ENCODE results near the gene TULP4. TPM values are rescaled to one million over a fixed set of nuclear protein-coding genes. Genes with fewer than 3 reads are reported as not detected.

The TULP4 gene
- total RNA-seq, 1 donor from 2014 or later = 105 TPM

- H3K36me3 ChIP-seq (ENCODE audit: control insufficient read depth, insufficient read depth, low read length) = no peaks in the 10 kb centered on the region
- TF ChIP-seq, protein P1, sequence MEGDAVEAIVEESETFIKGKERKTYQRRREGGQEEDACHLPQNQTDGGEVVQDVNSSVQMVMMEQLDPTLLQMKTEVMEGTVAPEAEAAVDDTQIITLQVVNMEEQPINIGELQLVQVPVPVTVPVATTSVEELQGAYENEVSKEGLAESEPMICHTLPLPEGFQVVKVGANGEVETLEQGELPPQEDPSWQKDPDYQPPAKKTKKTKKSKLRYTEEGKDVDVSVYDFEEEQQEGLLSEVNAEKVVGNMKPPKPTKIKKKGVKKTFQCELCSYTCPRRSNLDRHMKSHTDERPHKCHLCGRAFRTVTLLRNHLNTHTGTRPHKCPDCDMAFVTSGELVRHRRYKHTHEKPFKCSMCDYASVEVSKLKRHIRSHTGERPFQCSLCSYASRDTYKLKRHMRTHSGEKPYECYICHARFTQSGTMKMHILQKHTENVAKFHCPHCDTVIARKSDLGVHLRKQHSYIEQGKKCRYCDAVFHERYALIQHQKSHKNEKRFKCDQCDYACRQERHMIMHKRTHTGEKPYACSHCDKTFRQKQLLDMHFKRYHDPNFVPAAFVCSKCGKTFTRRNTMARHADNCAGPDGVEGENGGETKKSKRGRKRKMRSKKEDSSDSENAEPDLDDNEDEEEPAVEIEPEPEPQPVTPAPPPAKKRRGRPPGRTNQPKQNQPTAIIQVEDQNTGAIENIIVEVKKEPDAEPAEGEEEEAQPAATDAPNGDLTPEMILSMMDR (IDR thresholded peaks at IDR 0.05; ENCODE audit: insufficient read depth, low read length, poor library complexity, severe bottlenecking) = no peak
- no peak overlapping the region for H3K4me3 ChIP-seq (ENCODE audit: low read depth, low read length)
- H3K27me3 ChIP-seq (ENCODE audit: control insufficient read depth, insufficient read depth, low read length) = no peaks in the 10 kb centered on the region
- no peak for DNase-seq (ENCODE audit: low read depth)
These were observed 41.7 kb upstream of the TULP4 start for GRCh38 chr6:158270389-158271127.

DNA sequence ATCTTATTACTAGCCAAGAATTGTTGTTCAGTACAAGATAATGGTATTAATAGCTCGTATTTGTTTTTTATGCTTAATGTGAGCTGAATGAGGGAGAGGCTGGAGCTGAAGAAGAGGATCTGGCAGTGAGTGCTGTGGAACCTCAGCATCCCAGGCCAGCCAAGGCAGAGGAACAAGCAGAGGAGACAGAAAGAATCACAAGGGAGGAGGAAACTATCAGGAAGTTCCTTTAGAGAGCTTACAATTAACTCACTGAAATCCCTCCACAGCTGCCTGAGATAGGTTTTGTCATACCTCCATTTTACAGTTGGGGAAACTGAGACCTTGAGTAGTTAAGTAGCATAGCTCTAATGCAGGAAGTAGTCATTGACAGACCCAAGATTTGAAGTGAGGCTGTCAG lies 39.9 kb upstream of the TULP4 start:
- TF ChIP-seq, protein P1 (IDR thresholded peaks at IDR 0.05; ENCODE audit: insufficient read depth, low read length, poor library complexity, severe bottlenecking) = no peak
- no peak overlapping the region for H3K4me3 ChIP-seq (ENCODE audit: low read depth, low read length)
- H3K36me3 ChIP-seq (ENCODE audit: control insufficient read depth, insufficient read depth, low read length) = no peaks in the 10 kb centered on the region
- no peaks in the 10 kb centered on the region for H3K27me3 ChIP-seq (ENCODE audit: control insufficient read depth, insufficient read depth, low read length)
- DNase-seq (ENCODE audit: low read depth) = no peak

- H3K36me3 ChIP-seq (ENCODE audit: control insufficient read depth, insufficient read depth, low read length) = no peaks in the 10 kb centered on the region
- TF ChIP-seq, protein P1 (IDR thresholded peaks at IDR 0.05; ENCODE audit: insufficient read depth, low read length, poor library complexity, severe bottlenecking) = no peak
- H3K27me3 ChIP-seq (ENCODE audit: control insufficient read depth, insufficient read depth, low read length) = no peaks in the 10 kb centered on the region
- no peak for DNase-seq (ENCODE audit: low read depth)
- H3K4me3 ChIP-seq (ENCODE audit: low read depth, low read length) = no peak overlapping the region
These were observed 34.3 kb upstream of the TULP4 start for GRCh38 chr6:158278004-158278403.

DNA sequence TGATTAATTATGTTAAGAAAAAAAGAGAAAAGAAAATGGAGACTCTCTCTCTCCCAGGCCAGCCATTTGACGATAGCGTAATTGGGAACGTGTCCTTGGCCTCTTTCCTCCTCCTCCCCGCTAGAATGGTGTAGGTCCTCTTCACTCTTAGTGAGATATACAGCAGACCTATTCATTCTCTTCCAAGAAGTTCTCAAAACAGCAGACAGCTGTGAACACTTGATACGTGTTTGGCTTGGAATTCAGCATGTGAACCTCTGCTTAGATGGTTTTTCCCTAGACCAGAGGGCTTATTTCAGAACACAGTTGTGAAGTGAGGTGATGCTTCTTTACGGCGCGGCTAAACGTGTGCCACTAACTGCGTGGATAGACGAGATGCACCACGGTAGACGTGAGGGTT lies 32.6 kb upstream of the TULP4 start:
- Histone ChIP-seq H3K36me3 (ENCODE audit: control insufficient read depth, insufficient read depth, low read length) (no peaks in the 10 kb centered on the region), H3K27me3 (ENCODE audit: control insufficient read depth, insufficient read depth, low read length) (no peaks in the 10 kb centered on the region), H3K4me3 (ENCODE audit: low read depth, low read length) (no peak overlapping the region)
- DNase-seq (ENCODE audit: low read depth) = no peak
- TF ChIP-seq, protein P1 (IDR thresholded peaks at IDR 0.05; ENCODE audit: insufficient read depth, low read length, poor library complexity, severe bottlenecking) = no peak

- H3K36me3 ChIP-seq (ENCODE audit: control insufficient read depth, insufficient read depth, low read length) = no peaks in the 10 kb centered on the region
- H3K27me3 ChIP-seq (ENCODE audit: control insufficient read depth, insufficient read depth, low read length) = no peaks in the 10 kb centered on the region
- TF ChIP-seq, protein P1 (IDR thresholded peaks at IDR 0.05; ENCODE audit: insufficient read depth, low read length, poor library complexity, severe bottlenecking) = no peak
- DNase-seq (ENCODE audit: low read depth) = no peak
- no peak overlapping the region for H3K4me3 ChIP-seq (ENCODE audit: low read depth, low read length)
These were observed 28.8 kb upstream of the TULP4 start for GRCh38 chr6:158283304-158283980.

Data from kidney epithelial cell (primary cell).